Coronary artery (tissue), 2 donors: Measurements from ENCODE around the gene FHIT.
"Not testable (repeated sequence)": the region's sequence is repeated elsewhere in the genome, so short reads cannot be mapped to it uniquely, and the experiment has no call there.

Experiments
- DNase-seq: peaks from one replicate; pipeline ENCODE4 v3.0.0-alpha.2; 2017; ENCODE audit warnings: low spot score
- H3K27ac ChIP-seq, 2 donors: fragments of 200-600 bp; sonication (generic); one replicate each; pipeline ENCODE4 v1.5.1; 2016 to 2019
- H3K4me3 ChIP-seq: fragments of 200-600 bp; sonication (generic); 2 replicates; pipeline ENCODE4 v1.5.1; 2016; ENCODE audit warnings: mild to moderate bottlenecking, moderate library complexity
- CTCF ChIP-seq: fragments of 200-600 bp; sonication (generic); IDR thresholded peaks from one replicate; pipeline ENCODE4 v1.5.1; 2019; ENCODE audit warnings: antibody characterized with exemption

Gene FHIT

GRCh38 chr3:60542995-60543394 lies 708.3 kb downstream of the FHIT start:
- no peak for TF ChIP-seq CTCF
- Histone ChIP-seq H3K4me3 (no peak overlapping the region), H3K27ac (no peak overlapping the region)
- DNase-seq = no peak

- not testable (repeated sequence) for H3K27ac ChIP-seq, DNase-seq, H3K4me3 ChIP-seq
Measured at GRCh38 chr3:60539394-60539793, 711.9 kb downstream of the FHIT start.

- no peak for TF ChIP-seq CTCF
- DNase-seq = no peak
- Histone ChIP-seq H3K27ac (no peak overlapping the region), H3K4me3 (no peak overlapping the region)
Measured at GRCh38 chr3:60536420-60536819, 714.8 kb downstream of the FHIT start.

GRCh38 chr3:60531759-60532158 lies 719.5 kb downstream of the FHIT start:
- Histone ChIP-seq H3K4me3 (no peak overlapping the region), H3K27ac (no peak overlapping the region)
- TF ChIP-seq CTCF = no peak
- DNase-seq = no peak

- H3K27ac ChIP-seq = no peak overlapping the region
- no peak for DNase-seq
- no peak overlapping the region for H3K4me3 ChIP-seq
- TF ChIP-seq CTCF = no peak
Measured at GRCh38 chr3:60528651-60529050, 722.6 kb downstream of the FHIT start.

- DNase-seq = no peak
- TF ChIP-seq CTCF = no peak
- no peak overlapping the region for H3K4me3 ChIP-seq
- no peak overlapping the region for H3K27ac ChIP-seq
Measured at GRCh38 chr3:60523536-60523935, 727.7 kb downstream of the FHIT start.

GRCh38 chr3:60517134-60517533 lies 734.1 kb downstream of the FHIT start:
- no peak overlapping the region for H3K4me3 ChIP-seq
- no peak for TF ChIP-seq CTCF
- no peak overlapping the region for H3K27ac ChIP-seq
- no peak for DNase-seq

GRCh38 chr3:60514866-60515265 lies 736.4 kb downstream of the FHIT start:
- TF ChIP-seq CTCF = no peak
- DNase-seq = no peak
- H3K27ac ChIP-seq = no peak overlapping the region
- no peak overlapping the region for H3K4me3 ChIP-seq
